Neural progenitor cell (in vitro differentiated cells): Measurements from ENCODE around the gene NEB. TPM values are rescaled to one million over a fixed set of nuclear protein-coding genes. Genes with fewer than 3 reads are reported as not detected.
"Not testable (repeated sequence)": the region's sequence is repeated elsewhere in the genome, so short reads cannot be mapped to it uniquely, and the experiment has no call there.

Experiments used
- DNase-seq: peaks from one replicate; pipeline ENCODE4 v3.0.0-alpha.2; 2016; ENCODE audit warnings: low spot score
- H2AFZ ChIP-seq: fragments of 200-600 bp; sonication (generic); replicated peaks from 2 replicates; pipeline ENCODE4 v1.6.1; 2016; ENCODE audit warnings: antibody characterized with exemption
- H3F3A ChIP-seq: fragments of 200-600 bp; sonication (generic); 2 replicates; pipeline ENCODE4 v1.6.1; 2016; ENCODE audit warnings: antibody characterized with exemption, low read depth
- H3K27ac ChIP-seq: fragments of 200-600 bp; sonication (generic); 2 replicates; pipeline ENCODE4 v1.5.1; 2016; ENCODE audit warnings: mild to moderate bottlenecking
- H3K27me3 ChIP-seq: fragments of 200-600 bp; sonication (generic); 2 replicates; pipeline ENCODE4 v1.6.1; 2016; ENCODE audit warnings: mild to moderate bottlenecking, moderate library complexity
- H3K36me3 ChIP-seq: fragments of 200-600 bp; sonication (generic); 2 replicates; pipeline ENCODE4 v1.5.1; 2016
- H3K4me1 ChIP-seq: fragments of 200-600 bp; sonication (generic); 2 replicates; pipeline ENCODE4 v1.6.1; 2016; ENCODE audit warnings: mixed run types
- H3K4me2 ChIP-seq: fragments of 200-600 bp; sonication (generic); 2 replicates; pipeline ENCODE4 v1.6.1; 2016
- H3K4me3 ChIP-seq: fragments of 200-600 bp; sonication (generic); 2 replicates; pipeline ENCODE4 v1.5.1; 2016
- H3K79me2 ChIP-seq: fragments of 200-600 bp; sonication (generic); 2 replicates; pipeline ENCODE4 v1.6.1; 2016; ENCODE audit warnings: low read depth
- H3K9ac ChIP-seq: fragments of 200-600 bp; sonication (generic); 2 replicates; pipeline ENCODE4 v1.6.1; 2016
- H3K9me3 ChIP-seq: fragments of 200-600 bp; sonication (generic); 2 replicates; pipeline ENCODE4 v1.5.1; 2016; ENCODE audit warnings: low read depth
- H4K20me1 ChIP-seq: fragments of 200-600 bp; sonication (generic); 2 replicates; pipeline ENCODE4 v1.6.1; 2016; ENCODE audit warnings: low read depth
- H3K27ac Mint-ChIP-seq: 3 replicates; pipeline ENCODE4 v1.8.0; 2021; ENCODE audit warnings: mixed read lengths
- H3K27me3 Mint-ChIP-seq: 2 replicates; pipeline ENCODE4 v1.8.0; 2022; ENCODE audit warnings: low read depth, mild to moderate bottlenecking, inconsistent platforms, moderate library complexity, mixed read lengths; ENCODE audit not compliant: insufficient read depth
- H3K36me3 Mint-ChIP-seq: 3 replicates; pipeline ENCODE4 v1.8.0; 2021; ENCODE audit warnings: mixed read lengths
- H3K4me1 Mint-ChIP-seq: 3 replicates; pipeline ENCODE4 v1.8.0; 2021; ENCODE audit warnings: mixed read lengths
- H3K4me3 Mint-ChIP-seq: 3 replicates; pipeline ENCODE4 v1.8.0; 2021; ENCODE audit warnings: mild to moderate bottlenecking, moderate library complexity, mixed read lengths
- H3K9me3 Mint-ChIP-seq: 3 replicates; pipeline ENCODE4 v1.8.0; 2020; ENCODE audit warnings: mixed read lengths
- EZH2 ChIP-seq: fragments of 200-600 bp; sonication (generic); IDR thresholded peaks from 2 replicates; pipeline ENCODE4 v1.6.1; 2017; ENCODE audit warnings: antibody characterized with exemption, mild to moderate bottlenecking, moderate library complexity
- EZH2phosphoT487 ChIP-seq: fragments of 200-600 bp; sonication (generic); IDR thresholded peaks from 2 replicates; pipeline ENCODE4 v1.6.1; 2017; ENCODE audit warnings: antibody characterized with exemption
- total RNA-seq: library from RNA; depleted of rRNA; stranded (reverse); fragments of >200 nt; gene quantifications from 2 replicates; pipeline ENCODE4 v1.2.3, GENCODE V29; 2015; ENCODE audit warnings: low replicate concordance
- TF ChIP-seq, protein P1 (sequence below): fragments of 200-600 bp; sonication (generic); IDR thresholded peaks from 2 replicates; pipeline ENCODE4 v1.5.1; 2017; ENCODE audit warnings: antibody characterized with exemption, mild to moderate bottlenecking

Gene NEB
- total RNA-seq, 1 donor from 2014 or later: 0.49 TPM

DNA sequence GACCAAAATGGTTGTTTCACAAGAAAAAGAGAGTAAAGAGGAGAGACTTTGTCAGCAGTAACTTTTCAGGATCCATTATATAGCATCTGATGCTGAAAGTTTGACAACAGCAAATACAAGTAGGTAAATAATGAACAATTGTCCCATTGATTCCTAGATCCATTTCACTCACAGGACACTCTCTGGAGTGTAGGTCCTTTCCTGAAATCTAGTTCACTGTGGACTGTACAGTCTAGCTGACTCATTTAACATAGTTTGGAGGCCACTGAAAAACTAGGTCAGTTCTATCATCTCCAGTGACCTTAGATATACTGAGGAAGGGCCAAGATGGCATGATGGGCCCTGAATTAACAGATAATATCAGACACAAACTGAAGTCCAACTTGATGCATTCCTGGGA lies 19.3 kb upstream of the NEB start:
- H4K20me1 ChIP-seq: no peaks in the 10 kb centered on the region
- DNase-seq: no peak
- no peak overlapping the region for H3K4me2 ChIP-seq
- H3K79me2 ChIP-seq: no peaks in the 10 kb centered on the region
- no peaks in the 10 kb centered on the region for H3K27me3 ChIP-seq
- H3K9me3 ChIP-seq: no peaks in the 10 kb centered on the region
- Mint-ChIP-seq H3K27ac (no peak overlapping the region), H3K36me3 (no peaks in the 10 kb centered on the region), H3K4me3 (no peak overlapping the region), H3K27me3 (peaks cover 3% of the 10 kb centered on the region), H3K9me3 (no peaks in the 10 kb centered on the region), H3K4me1 (peaks cover 6% of the 10 kb centered on the region)
- no peaks in the 10 kb centered on the region for H3F3A ChIP-seq
- H3K4me1 ChIP-seq: no peaks in the 10 kb centered on the region
- no peak overlapping the region for H3K9ac ChIP-seq
- H3K36me3 ChIP-seq: no peaks in the 10 kb centered on the region
- TF ChIP-seq EZH2 (no peak), EZH2phosphoT487 (no peak)
- TF ChIP-seq, protein P1, sequence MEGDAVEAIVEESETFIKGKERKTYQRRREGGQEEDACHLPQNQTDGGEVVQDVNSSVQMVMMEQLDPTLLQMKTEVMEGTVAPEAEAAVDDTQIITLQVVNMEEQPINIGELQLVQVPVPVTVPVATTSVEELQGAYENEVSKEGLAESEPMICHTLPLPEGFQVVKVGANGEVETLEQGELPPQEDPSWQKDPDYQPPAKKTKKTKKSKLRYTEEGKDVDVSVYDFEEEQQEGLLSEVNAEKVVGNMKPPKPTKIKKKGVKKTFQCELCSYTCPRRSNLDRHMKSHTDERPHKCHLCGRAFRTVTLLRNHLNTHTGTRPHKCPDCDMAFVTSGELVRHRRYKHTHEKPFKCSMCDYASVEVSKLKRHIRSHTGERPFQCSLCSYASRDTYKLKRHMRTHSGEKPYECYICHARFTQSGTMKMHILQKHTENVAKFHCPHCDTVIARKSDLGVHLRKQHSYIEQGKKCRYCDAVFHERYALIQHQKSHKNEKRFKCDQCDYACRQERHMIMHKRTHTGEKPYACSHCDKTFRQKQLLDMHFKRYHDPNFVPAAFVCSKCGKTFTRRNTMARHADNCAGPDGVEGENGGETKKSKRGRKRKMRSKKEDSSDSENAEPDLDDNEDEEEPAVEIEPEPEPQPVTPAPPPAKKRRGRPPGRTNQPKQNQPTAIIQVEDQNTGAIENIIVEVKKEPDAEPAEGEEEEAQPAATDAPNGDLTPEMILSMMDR: no peak
- H3K4me3 ChIP-seq: no peak overlapping the region
- no peak overlapping the region for H2AFZ ChIP-seq
- no peak overlapping the region for H3K27ac ChIP-seq

DNA sequence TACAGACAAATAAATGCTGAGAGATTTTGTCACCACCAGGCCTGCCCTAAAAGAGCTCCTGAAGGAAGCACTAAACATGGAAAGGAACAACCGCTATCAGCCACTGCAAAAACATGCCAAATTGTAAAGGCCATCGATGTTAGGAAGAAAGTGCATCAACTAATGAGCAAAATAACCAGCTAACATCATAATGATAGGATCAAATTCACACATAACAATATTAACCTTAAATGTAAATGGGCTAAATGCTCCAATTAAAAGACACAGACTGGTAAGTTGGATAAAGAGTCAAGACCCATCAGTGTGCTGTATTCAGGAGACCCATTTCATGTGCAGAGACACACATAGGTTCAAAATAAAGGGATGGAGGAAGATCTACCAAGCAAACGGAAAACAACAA lies 11.0 kb upstream of the NEB start:
- H2AFZ ChIP-seq, H3K4me1 ChIP-seq, H4K20me1 ChIP-seq, H3K27me3 Mint-ChIP-seq, H3K36me3 ChIP-seq, H3K27ac ChIP-seq, H3K36me3 Mint-ChIP-seq, H3K9ac ChIP-seq, H3K4me3 Mint-ChIP-seq, H3F3A ChIP-seq, H3K9me3 ChIP-seq, H3K4me2 ChIP-seq, H3K27ac Mint-ChIP-seq, H3K4me3 ChIP-seq, H3K9me3 Mint-ChIP-seq, H3K79me2 ChIP-seq, H3K27me3 ChIP-seq, H3K4me1 Mint-ChIP-seq, DNase-seq: not testable (repeated sequence)

DNA sequence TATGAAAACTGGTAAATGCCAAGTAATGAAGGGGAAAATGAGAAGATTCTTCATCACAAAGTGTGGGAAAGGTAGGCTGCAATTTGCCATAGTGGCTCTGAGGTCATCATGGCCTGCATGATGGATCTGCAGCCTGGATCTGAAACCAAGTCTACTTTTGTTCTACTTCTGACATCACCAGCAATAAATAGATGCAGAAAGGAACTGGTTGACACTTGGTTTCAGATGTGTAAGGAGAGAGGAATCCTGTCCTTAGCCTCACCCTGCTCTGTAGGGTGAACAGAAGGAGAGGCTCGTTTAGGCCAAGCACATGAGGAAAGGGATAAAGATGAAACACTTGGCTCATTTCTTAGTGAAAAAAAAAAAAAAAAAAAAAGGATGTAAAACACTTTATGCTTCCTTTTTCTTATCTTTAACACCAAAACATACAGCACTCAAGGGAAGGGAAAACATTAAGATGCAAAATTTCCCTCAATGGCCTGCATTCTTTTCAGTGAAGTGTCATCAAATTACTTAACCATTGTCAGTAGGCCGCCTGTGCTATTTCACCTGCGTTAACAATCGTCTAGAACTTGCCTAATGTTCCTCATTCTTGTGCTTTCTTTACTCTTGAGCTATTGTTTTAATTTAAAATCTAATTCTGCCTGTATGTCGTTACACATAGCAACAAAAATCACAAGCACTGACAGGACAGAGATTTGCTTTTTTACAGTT lies 3.9 kb downstream of the NEB start:
- no peaks in the 10 kb centered on the region for H3K36me3 Mint-ChIP-seq
- no peak overlapping the region for H3K27ac Mint-ChIP-seq
- peaks cover 6% of the 10 kb centered on the region for H3K4me1 Mint-ChIP-seq
- no peak overlapping the region for H3K27ac ChIP-seq
- H3K79me2 ChIP-seq: no peaks in the 10 kb centered on the region
- TF ChIP-seq, protein P1: no peak
- no peak for TF ChIP-seq EZH2
- DNase-seq: no peak
- no peaks in the 10 kb centered on the region for H3F3A ChIP-seq
- no peak overlapping the region for H3K9ac ChIP-seq
- no peaks in the 10 kb centered on the region for H3K27me3 ChIP-seq
- H3K4me3 Mint-ChIP-seq: no peak overlapping the region
- no peak overlapping the region for H3K4me2 ChIP-seq
- H3K9me3 Mint-ChIP-seq: no peaks in the 10 kb centered on the region
- no peaks in the 10 kb centered on the region for H4K20me1 ChIP-seq
- peaks cover 4% of the 10 kb centered on the region for H3K27me3 Mint-ChIP-seq
- peaks cover 8% of the 10 kb centered on the region for H3K4me1 ChIP-seq
- no peak overlapping the region for H3K4me3 ChIP-seq
- H2AFZ ChIP-seq: no peak overlapping the region
- no peaks in the 10 kb centered on the region for H3K36me3 ChIP-seq
- H3K9me3 ChIP-seq: no peaks in the 10 kb centered on the region

DNA sequence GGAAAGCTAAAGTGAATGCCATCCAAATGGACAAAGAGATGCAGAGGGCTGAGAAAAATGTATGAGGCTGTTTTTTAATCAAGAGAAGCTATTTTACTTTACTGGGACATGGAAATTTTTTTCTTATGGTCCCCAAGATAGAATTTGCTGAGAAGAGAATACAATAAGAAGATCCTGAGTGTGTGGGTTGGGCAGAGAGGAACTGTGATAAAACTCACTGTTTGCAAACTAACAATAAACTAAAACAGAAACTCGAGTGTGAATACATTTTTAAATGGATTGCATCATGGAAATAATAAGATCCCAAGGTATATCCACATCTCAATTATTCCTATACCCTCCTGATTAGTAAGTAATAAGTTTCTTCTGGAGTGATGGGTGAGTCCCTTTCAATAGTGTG lies 4.4 kb downstream of the NEB start:
- Histone ChIP-seq H4K20me1 (no peaks in the 10 kb centered on the region), H3K9ac (no peak overlapping the region), H2AFZ (peak overlapping the region; percentile 40), H3K9me3 (no peaks in the 10 kb centered on the region), H3K27ac (no peak overlapping the region), H3K36me3 (no peaks in the 10 kb centered on the region), H3F3A (no peaks in the 10 kb centered on the region), H3K27me3 (no peaks in the 10 kb centered on the region), H3K4me2 (no peak overlapping the region), H3K79me2 (no peaks in the 10 kb centered on the region), H3K4me1 (peaks cover 8% of the 10 kb centered on the region), H3K4me3 (no peak overlapping the region)
- TF ChIP-seq EZH2 (no peak), EZH2phosphoT487 (no peak)
- TF ChIP-seq, protein P1: no peak
- no peak for DNase-seq
- H3K4me1 Mint-ChIP-seq: peaks cover 6% of the 10 kb centered on the region
- no peaks in the 10 kb centered on the region for H3K9me3 Mint-ChIP-seq
- no peak overlapping the region for H3K4me3 Mint-ChIP-seq
- H3K27ac Mint-ChIP-seq: no peak overlapping the region
- H3K27me3 Mint-ChIP-seq: peaks cover 4% of the 10 kb centered on the region
- no peaks in the 10 kb centered on the region for H3K36me3 Mint-ChIP-seq
